ENCODE results near the gene ZNF385C. TPM values are rescaled to one million over a fixed set of nuclear protein-coding genes. Genes with fewer than 3 reads are reported as not detected.
A peak's percentile ranks its signal among the peaks of the same experiment; 100 is the strongest.

Gene ZNF385C
- total RNA-seq, 1 experiment from 2014 or later: 3.7 TPM

- TF ChIP-seq, protein P1, sequence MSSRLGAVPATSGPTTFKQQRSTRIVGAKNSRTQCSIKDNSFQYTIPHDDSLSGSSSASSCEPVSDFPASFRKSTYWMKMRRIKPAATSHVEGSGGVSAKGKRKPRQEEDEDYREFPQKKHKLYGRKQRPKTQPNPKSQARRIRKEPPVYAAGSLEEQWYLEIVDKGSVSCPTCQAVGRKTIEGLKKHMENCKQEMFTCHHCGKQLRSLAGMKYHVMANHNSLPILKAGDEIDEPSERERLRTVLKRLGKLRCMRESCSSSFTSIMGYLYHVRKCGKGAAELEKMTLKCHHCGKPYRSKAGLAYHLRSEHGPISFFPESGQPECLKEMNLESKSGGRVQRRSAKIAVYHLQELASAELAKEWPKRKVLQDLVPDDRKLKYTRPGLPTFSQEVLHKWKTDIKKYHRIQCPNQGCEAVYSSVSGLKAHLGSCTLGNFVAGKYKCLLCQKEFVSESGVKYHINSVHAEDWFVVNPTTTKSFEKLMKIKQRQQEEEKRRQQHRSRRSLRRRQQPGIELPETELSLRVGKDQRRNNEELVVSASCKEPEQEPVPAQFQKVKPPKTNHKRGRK (CRISPR knock-in tag; IDR thresholded peaks at IDR 0.05; ENCODE audit: borderline replicate concordance): no peak
- TF ChIP-seq ZSCAN18 (CRISPR knock-in tag; IDR thresholded peaks at IDR 0.05) (no peak), EMX1 (CRISPR knock-in tag; IDR thresholded peaks at IDR 0.05) (no peak), ZNF416 (CRISPR knock-in tag; IDR thresholded peaks at IDR 0.05) (no peak), ZNF232 (CRISPR knock-in tag; IDR thresholded peaks at IDR 0.05) (no peak), PRRX2 (CRISPR knock-in tag; IDR thresholded peaks at IDR 0.05) (no peak), TP53 (CRISPR knock-in tag; IDR thresholded peaks at IDR 0.05) (0 out of 2 replicates have a peak, but pooled peaks have one; percentile 66), ZMAT4 (CRISPR knock-in tag; IDR thresholded peaks at IDR 0.05) (no peak), SMAD4 (CRISPR knock-in tag; IDR thresholded peaks at IDR 0.05) (no peak), HMGA2 (CRISPR knock-in tag; IDR thresholded peaks at IDR 0.05) (no peak), GTF2I (CRISPR knock-in tag; conservative IDR thresholded peaks at IDR 0.05) (no peak), OVOL2 (CRISPR knock-in tag; IDR thresholded peaks at IDR 0.05; ENCODE audit: borderline replicate concordance) (no peak)
- TF ChIP-seq, protein P2, sequence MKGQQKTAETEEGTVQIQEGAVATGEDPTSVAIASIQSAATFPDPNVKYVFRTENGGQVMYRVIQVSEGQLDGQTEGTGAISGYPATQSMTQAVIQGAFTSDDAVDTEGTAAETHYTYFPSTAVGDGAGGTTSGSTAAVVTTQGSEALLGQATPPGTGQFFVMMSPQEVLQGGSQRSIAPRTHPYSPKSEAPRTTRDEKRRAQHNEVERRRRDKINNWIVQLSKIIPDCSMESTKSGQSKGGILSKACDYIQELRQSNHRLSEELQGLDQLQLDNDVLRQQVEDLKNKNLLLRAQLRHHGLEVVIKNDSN (CRISPR knock-in tag; IDR thresholded peaks at IDR 0.05): no peak
- TF ChIP-seq, protein P3, sequence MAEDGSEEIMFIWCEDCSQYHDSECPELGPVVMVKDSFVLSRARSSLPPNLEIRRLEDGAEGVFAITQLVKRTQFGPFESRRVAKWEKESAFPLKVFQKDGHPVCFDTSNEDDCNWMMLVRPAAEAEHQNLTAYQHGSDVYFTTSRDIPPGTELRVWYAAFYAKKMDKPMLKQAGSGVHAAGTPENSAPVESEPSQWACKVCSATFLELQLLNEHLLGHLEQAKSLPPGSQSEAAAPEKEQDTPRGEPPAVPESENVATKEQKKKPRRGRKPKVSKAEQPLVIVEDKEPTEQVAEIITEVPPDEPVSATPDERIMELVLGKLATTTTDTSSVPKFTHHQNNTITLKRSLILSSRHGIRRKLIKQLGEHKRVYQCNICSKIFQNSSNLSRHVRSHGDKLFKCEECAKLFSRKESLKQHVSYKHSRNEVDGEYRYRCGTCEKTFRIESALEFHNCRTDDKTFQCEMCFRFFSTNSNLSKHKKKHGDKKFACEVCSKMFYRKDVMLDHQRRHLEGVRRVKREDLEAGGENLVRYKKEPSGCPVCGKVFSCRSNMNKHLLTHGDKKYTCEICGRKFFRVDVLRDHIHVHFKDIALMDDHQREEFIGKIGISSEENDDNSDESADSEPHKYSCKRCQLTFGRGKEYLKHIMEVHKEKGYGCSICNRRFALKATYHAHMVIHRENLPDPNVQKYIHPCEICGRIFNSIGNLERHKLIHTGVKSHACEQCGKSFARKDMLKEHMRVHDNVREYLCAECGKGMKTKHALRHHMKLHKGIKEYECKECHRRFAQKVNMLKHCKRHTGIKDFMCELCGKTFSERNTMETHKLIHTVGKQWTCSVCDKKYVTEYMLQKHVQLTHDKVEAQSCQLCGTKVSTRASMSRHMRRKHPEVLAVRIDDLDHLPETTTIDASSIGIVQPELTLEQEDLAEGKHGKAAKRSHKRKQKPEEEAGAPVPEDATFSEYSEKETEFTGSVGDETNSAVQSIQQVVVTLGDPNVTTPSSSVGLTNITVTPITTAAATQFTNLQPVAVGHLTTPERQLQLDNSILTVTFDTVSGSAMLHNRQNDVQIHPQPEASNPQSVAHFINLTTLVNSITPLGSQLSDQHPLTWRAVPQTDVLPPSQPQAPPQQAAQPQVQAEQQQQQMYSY (CRISPR knock-in tag; IDR thresholded peaks at IDR 0.05): no peak
Observed at GRCh38 chr17:42097691-42098631, at the start of gene ZNF385C (continued).

GRCh38 chr17:42146911-42147607 is 48.8 kb upstream of the ZNF385C start:
- Mint-ChIP-seq H3K27me3 (ENCODE audit: low read depth) (no peaks in the 10 kb centered on the region), H3K27ac (0 out of 2 replicates have a peak overlapping the region, but pooled peaks have one; percentile 21), H3K4me3 (no peak overlapping the region), H3K36me3 (peaks cover 7% of the 10 kb centered on the region; the same call in 1 of the 2 replicates), H3K9me3 (no peaks in the 10 kb centered on the region), H3K4me1 (no peaks in the 10 kb centered on the region)
- no peak for ATAC-seq
- ChIA-PET CTCF (no interaction called here), POLR2A (no interaction called here)
- DNase-seq (ENCODE audit: low spot score): no peak
- no peak for TF ChIP-seq IRF1 (CRISPR knock-in tag; IDR thresholded peaks at IDR 0.05)
- no peak for TF ChIP-seq ATF2 (CRISPR knock-in tag; IDR thresholded peaks at IDR 0.05; ENCODE audit: borderline replicate concordance, low read depth)
- TF ChIP-seq TEAD1 (CRISPR knock-in tag; IDR thresholded peaks at IDR 0.05): no peak
- TF ChIP-seq NR1H2 (CRISPR knock-in tag; IDR thresholded peaks at IDR 0.05): no peak
- TF ChIP-seq GRHL2 (CRISPR knock-in tag; IDR thresholded peaks at IDR 0.05; ENCODE audit: insufficient replicate concordance, severe bottlenecking): no peak
- no peak for TF ChIP-seq IRF2 (CRISPR knock-in tag; IDR thresholded peaks at IDR 0.05; ENCODE audit: borderline replicate concordance, low read depth)
- no peak for TF ChIP-seq RELA (CRISPR knock-in tag; IDR thresholded peaks at IDR 0.05; ENCODE audit: borderline replicate concordance)
- no peak for TF ChIP-seq SP1 (CRISPR knock-in tag; conservative IDR thresholded peaks at IDR 0.05)
- no peak for TF ChIP-seq ZNF232 (CRISPR knock-in tag; IDR thresholded peaks at IDR 0.05)
- TF ChIP-seq MAX (CRISPR knock-in tag; IDR thresholded peaks at IDR 0.05): no peak
